ENCODE data around the gene IGLL5. TPM values are rescaled to one million over a fixed set of nuclear protein-coding genes. Genes with fewer than 3 reads are reported as not detected.

The IGLL5 gene
- total and polyA plus RNA-seq, 2 donors (not counting 3 experiments of a cell fraction or from before 2014, with no cell fraction given): not detected

DNA sequence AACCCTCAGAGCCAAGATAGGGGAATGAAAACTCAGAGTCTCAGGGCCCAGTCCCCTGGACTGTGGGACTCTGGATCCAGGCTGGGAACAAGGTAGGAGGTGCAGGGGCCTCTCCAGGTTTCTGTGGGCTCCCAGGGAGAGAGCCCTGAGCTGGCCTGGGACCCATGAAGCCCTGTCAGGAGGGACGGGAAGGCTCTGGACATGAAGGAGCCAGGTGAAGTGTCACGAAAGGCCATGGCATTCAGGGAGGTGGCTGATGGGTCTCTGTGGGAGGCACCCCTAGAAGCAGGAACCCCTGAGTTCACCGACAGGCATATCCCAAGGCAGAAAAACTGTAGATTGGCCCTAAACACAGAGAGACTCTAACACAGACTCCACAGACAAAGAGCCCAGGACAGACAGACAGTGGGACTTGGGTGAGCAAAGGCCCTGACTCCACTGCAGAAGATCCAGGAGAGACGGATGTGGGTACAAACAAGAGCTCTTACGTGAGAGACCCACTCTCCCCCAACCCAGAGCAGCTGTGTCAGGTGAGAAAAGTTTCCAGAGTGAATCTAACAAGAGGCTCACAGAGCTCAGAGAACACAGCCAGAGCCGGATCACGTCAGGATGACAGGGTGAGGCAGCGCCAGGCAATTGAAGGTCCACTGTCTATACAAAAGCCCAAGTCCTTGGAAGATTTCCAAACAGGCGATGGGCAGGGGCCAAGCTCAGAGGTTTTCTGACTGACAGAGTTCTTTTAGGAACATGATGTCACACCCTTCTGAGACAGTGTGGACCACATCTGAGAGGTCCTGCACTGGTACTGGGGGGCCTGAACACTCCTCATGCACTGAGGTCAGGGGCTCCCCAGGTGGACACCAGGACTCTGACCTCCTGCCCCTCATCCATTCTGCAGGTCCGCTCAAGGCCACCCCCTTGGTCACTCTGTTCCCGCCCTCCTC, 27.4 kb downstream of the IGLL5 start:
- dilution Hi-C loops (cut with MboI; ENCODE audit: extremely low pct_ligation_motif_present, low sequenced_read_pairs): no loop called here

More for the DNA sequence above, 27.4 kb downstream of the IGLL5 start:
- no peaks in the 10 kb centered on the region for H3K27me3 ChIP-seq (ENCODE audit: control insufficient read depth in 2 of 2, insufficient read depth in 2 of 2, low read length in 2 of 2)
- H3K27ac ChIP-seq (ENCODE audit: insufficient read depth, low read depth, low read length): no peak overlapping the region
- no peaks in the 10 kb centered on the region for H3K36me3 ChIP-seq (ENCODE audit: control insufficient read depth in 2 of 2, extremely low read depth in 1 of 2, insufficient read depth in 2 of 2, low read length in 2 of 2)
- no peak for FAIRE-seq
- DNase-seq (ENCODE audit: low read depth, low spot score): no peak
- no TSS peak for BruUV-seq (replicated peaks)
- ChIA-PET POLR2A (no interaction called here), CTCF (no interaction called here)
- H3K4me1 ChIP-seq (ENCODE audit: control insufficient read depth, extremely low read depth, insufficient read depth, low read length): no peaks in the 10 kb centered on the region
- no peak overlapping the region for H3K4me2 ChIP-seq (ENCODE audit: insufficient read depth, low read length)
- TF ChIP-seq POLR2AphosphoS5 (IDR thresholded peaks at IDR 0.05; ENCODE audit: insufficient read depth, low read depth, low read length): no peak
- TF ChIP-seq EZH2 (IDR thresholded peaks at IDR 0.05; ENCODE audit: borderline replicate concordance, low read depth, low read length, severe bottlenecking): no peak
- TF ChIP-seq CTCF (IDR thresholded peaks at IDR 0.05; ENCODE audit: extremely low read depth in 1 of 2, insufficient read depth in 1 of 2, low read depth in 1 of 2, low read length in 2 of 2): no peak
- no peak for TF ChIP-seq GATA2 (IDR thresholded peaks at IDR 0.05; ENCODE audit: insufficient read depth, insufficient read length, low read depth, low read length)
- TF ChIP-seq MAX (IDR thresholded peaks at IDR 0.05; ENCODE audit: insufficient read depth, insufficient read length): no peak
- no peak for TF ChIP-seq MYC (IDR thresholded peaks at IDR 0.05; ENCODE audit: low read depth, low read length)
- TF ChIP-seq JUN (IDR thresholded peaks at IDR 0.05; ENCODE audit: borderline replicate concordance, insufficient read depth, insufficient read length, low read depth): no peak
- TF ChIP-seq POLR2A (IDR thresholded peaks at IDR 0.05; ENCODE audit: low read depth, low read length): no peak
- no peak for TF ChIP-seq FOS (IDR thresholded peaks at IDR 0.05; ENCODE audit: borderline replicate concordance, insufficient read depth, low read length)
- no peak overlapping the region for H3K4me3 ChIP-seq (replicated peaks in 1 of 3; ENCODE audit: insufficient read depth in 1 of 3, low read depth in 1 of 3, low read length in 3 of 3)
- H3K9me3 ChIP-seq (replicated peaks; ENCODE audit: control insufficient read depth, insufficient read depth, low read length): no peaks in the 10 kb centered on the region
- H3K79me2 ChIP-seq (ENCODE audit: control insufficient read depth, insufficient read depth, low read length): no peaks in the 10 kb centered on the region
- intact Hi-C loops (cut with micrococcal nuclease): no loop called here
- no peaks in the 10 kb centered on the region for H4K20me1 ChIP-seq (replicated peaks; ENCODE audit: control insufficient read depth, extremely low read depth, insufficient read depth, low read length)
- H3K9me1 ChIP-seq (replicated peaks; ENCODE audit: control insufficient read depth, extremely low read depth, insufficient read depth, low read length): no peaks in the 10 kb centered on the region
- no peak overlapping the region for H2AFZ ChIP-seq (ENCODE audit: low read depth, low read length)
- H3K9ac ChIP-seq (replicated peaks; ENCODE audit: extremely low read depth, insufficient read depth, low read length): no peak overlapping the region

All from endothelial cell of umbilical vein (primary cell).